Mucosa of stomach (tissue), 1 donor: ENCODE measurements around the gene TTYH2.

Source experiments
- H3K27me3 ChIP-seq: one replicate; pipeline ENCODE4 v1.7.0; 2013; ENCODE audit warnings: mild to moderate bottlenecking, low read length; ENCODE audit not compliant: control insufficient read depth, insufficient read depth
- H3K36me3 ChIP-seq: one replicate; pipeline ENCODE4 v1.7.0; 2013; ENCODE audit warnings: low read length; ENCODE audit not compliant: control insufficient read depth, insufficient read depth
- H3K4me1 ChIP-seq: one replicate; pipeline ENCODE4 v1.7.0; 2013; ENCODE audit warnings: mild to moderate bottlenecking, low read length; ENCODE audit not compliant: control insufficient read depth, insufficient read depth
- H3K4me3 ChIP-seq: one replicate; pipeline ENCODE4 v1.7.0; 2013; ENCODE audit warnings: low read length
- H3K9ac ChIP-seq: one replicate; pipeline ENCODE4 v1.7.0; 2013; ENCODE audit warnings: mild to moderate bottlenecking, low read length, moderate library complexity
- H3K9me3 ChIP-seq: one replicate; pipeline ENCODE4 v1.7.0; 2013; ENCODE audit warnings: mild to moderate bottlenecking, low read length, moderate library complexity; ENCODE audit not compliant: control insufficient read depth
- donor health status: Pancreatic carcinoma.

Gene TTYH2

DNA sequence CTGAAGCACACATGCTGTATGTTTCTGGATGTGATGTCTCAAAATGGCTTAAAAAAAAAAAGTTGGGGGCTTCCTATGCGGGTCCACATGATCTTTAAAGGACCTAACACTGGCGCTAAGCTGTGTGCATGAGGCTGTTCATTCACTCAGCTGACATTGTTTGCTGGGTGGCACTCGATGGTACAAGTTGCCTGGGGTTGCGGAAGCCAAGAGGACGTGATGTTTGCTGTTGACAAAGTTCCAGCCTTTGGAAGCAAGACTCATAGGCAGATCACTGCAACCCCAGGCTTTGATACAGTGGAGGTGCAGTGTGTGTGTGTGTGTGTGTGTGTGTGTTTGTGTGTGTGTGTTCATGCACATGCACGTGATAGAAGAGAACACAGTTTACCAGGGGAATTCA, 31.2 kb downstream of the TTYH2 start:
- H3K9ac ChIP-seq: no peak overlapping the region
- no peak overlapping the region for H3K4me3 ChIP-seq
- H3K9me3 ChIP-seq: no peaks in the 10 kb centered on the region
- H3K4me1 ChIP-seq: no peaks in the 10 kb centered on the region
- peaks cover 2% of the 10 kb centered on the region for H3K27me3 ChIP-seq
- H3K36me3 ChIP-seq: no peaks in the 10 kb centered on the region

DNA sequence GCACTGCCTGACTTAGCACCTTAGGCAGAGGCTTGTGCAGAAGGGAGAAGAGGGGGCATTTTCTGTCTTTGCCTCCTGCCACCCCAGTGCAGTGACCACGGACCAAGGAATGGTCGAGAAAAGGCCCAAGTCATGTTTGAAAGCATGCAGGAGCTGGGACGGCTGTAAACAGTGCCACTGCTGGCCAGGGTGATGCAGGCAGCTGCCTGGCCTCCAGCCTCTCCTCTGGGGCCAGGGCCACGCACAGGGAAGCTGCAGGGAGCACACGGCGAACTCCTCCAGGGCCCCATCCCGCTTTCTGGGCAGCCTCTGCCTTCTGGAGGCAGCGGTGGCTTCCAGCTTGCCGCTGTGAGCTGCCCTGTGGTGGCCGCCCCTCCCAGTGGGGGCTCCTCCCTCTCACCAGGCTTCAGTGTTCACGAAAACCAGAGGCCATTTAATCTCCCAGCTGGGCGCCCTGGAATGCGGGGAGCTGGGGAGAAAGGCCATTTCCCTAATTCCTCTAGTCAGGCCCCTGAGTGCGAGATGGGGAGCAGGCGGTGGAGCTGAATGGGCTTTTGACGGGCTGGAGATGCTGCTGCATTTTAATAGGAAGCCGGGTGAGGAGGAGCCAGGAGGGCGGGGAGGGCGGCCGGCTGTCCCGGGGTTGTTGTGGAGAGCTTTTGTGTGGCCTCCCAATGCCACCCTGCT, 31.9 kb downstream of the TTYH2 start:
- Histone ChIP-seq H3K4me1 (no peaks in the 10 kb centered on the region), H3K9ac (no peak overlapping the region)

DNA sequence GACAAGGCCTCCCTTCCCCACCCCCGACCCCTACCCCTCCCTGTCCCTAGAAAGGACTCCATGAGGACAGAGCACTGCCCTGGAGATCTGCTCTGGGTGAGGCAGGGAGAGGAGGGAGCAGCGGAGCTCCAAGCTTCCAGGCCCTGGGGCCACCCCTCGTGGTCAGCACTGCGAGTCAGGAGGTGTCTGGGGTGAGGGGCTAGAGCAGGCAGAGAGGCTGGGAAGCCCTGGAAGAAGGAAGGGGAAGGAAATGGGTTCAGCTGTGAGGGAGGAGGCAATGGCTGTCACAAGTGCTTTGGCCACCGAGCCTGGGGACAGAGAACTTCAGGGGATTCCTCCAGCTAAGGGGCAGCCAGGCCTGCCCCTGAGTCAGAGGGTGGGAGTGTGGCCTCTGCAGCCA, 32.5 kb downstream of the TTYH2 start:
- H3K9ac ChIP-seq: no peak overlapping the region
- H3K9me3 ChIP-seq: no peaks in the 10 kb centered on the region
- no peaks in the 10 kb centered on the region for H3K4me1 ChIP-seq
- no peaks in the 10 kb centered on the region for H3K36me3 ChIP-seq
- no peaks in the 10 kb centered on the region for H3K27me3 ChIP-seq
- H3K4me3 ChIP-seq: no peak overlapping the region

More for the DNA sequence above, 31.9 kb downstream of the TTYH2 start:
- Histone ChIP-seq H3K9me3 (no peaks in the 10 kb centered on the region), H3K4me3 (no peak overlapping the region), H3K27me3 (no peaks in the 10 kb centered on the region), H3K36me3 (no peaks in the 10 kb centered on the region)

DNA sequence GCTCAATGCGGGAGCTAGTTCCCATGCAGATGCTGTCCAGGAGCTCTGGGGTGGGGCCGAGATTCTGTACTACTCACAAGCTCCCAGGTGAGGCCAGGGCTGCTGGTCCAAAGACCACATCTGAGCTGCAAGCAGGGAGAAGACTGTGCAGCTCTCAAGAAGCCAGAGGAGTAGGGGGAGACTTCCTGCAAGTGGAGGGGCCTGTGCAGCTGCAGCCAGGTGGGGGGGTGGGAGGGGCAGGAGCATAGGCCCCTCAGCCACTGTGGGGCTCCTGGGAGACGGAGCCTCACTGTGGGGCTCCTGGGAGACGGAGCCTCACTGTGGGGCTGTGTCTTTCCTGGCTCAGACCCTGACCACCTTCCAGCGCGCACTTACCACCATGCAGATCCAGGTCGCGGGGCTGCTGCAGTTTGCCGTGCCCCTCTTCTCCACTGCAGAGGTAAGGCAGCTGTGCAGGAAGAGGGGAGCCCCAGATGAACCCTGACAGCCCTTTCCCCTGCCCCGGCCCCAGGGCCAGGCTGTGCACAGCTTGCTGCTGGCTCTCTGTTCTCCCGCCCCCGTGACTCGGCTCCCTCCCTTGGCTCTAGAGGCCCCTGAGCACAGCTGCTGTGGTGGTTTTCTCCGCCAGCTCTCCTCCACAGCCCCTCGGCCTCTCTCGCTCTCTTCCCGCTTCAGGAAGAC, 36.4 kb downstream of the TTYH2 start:
- no peaks in the 10 kb centered on the region for H3K36me3 ChIP-seq
- no peaks in the 10 kb centered on the region for H3K9me3 ChIP-seq
- no peaks in the 10 kb centered on the region for H3K4me1 ChIP-seq
- no peak overlapping the region for H3K9ac ChIP-seq
- H3K4me3 ChIP-seq: no peak overlapping the region
- H3K27me3 ChIP-seq: no peaks in the 10 kb centered on the region

DNA sequence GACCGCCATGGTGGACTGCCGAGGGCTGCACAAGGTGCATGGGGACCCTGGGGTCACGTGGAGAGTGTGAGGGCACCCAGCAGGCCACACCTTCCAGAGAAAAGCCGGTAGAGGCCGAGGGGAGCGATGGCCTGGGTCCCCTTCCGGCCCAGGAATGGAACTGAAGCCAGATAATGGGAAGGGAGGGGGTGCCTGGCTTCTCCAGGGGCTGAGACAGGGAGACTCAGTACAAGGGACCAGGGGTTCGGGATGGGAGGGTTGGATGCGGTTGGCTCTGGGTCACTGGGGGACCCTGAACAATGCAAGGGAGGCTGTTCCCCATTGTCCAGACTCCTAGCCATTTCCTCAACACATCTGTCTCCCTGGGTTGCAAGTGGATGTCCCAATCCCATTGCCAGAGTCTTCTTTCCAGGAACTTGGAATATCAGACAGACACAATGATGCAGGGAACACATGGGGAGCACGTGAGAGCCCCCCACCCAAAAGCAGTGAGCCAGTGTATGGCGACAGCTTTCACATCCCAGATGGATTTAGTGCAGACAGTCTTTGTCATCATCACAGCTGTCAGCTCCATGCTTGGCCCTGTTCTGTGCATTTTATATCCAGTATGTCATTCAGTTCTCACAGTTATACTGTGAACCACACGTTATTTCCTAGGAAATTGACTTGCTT, 37.1 kb downstream of the TTYH2 start:
- Histone ChIP-seq H3K36me3 (no peaks in the 10 kb centered on the region), H3K27me3 (no peaks in the 10 kb centered on the region), H3K9me3 (no peaks in the 10 kb centered on the region), H3K4me3 (no peak overlapping the region), H3K9ac (no peak overlapping the region), H3K4me1 (no peaks in the 10 kb centered on the region)

DNA sequence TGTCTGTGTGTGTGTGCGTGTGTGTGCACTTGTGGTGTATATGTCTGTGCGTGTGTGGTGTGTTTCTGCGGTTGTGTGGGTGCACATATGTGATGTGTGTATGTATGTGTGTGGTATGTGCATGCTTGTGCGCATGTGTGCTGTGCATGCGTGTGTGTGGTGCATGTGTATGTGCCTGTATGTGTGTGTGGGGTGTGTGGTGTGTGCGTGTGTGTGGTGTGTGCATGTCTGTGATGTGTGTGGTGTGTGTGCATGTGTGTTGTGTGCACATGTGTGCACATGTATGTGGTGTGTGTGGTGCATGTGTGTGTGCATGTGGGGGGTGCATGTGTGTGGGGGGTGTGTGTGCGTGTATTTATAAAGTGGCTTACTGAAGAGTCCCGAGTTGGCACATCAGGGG, 37.7 kb downstream of the TTYH2 start:
- no peaks in the 10 kb centered on the region for H3K9me3 ChIP-seq
- no peak overlapping the region for H3K9ac ChIP-seq
- no peaks in the 10 kb centered on the region for H3K4me1 ChIP-seq
- no peaks in the 10 kb centered on the region for H3K27me3 ChIP-seq
- no peaks in the 10 kb centered on the region for H3K36me3 ChIP-seq
- no peak overlapping the region for H3K4me3 ChIP-seq

DNA sequence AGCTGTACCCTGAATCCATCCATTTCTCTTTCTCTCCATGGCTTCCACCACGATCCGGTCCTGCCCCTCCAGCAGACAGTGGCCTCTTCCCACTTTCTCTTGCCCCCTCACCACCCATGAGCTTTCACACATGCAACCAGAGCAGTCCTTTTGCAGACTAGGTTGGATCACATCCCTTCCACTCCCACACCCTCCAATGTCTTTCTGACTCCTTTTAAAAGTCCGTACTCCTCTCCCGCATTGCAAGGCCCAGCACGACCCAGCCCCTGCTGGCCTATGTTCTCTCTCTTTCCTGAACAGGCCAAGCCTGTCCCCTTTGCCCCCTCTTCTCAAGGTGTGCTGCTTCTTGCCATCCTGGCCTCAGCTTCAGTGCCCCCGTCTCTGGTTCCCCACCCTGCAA, 38.2 kb downstream of the TTYH2 start:
- Histone ChIP-seq H3K36me3 (no peaks in the 10 kb centered on the region), H3K4me3 (no peak overlapping the region), H3K9ac (no peak overlapping the region), H3K4me1 (no peaks in the 10 kb centered on the region), H3K27me3 (no peaks in the 10 kb centered on the region), H3K9me3 (no peaks in the 10 kb centered on the region)

DNA sequence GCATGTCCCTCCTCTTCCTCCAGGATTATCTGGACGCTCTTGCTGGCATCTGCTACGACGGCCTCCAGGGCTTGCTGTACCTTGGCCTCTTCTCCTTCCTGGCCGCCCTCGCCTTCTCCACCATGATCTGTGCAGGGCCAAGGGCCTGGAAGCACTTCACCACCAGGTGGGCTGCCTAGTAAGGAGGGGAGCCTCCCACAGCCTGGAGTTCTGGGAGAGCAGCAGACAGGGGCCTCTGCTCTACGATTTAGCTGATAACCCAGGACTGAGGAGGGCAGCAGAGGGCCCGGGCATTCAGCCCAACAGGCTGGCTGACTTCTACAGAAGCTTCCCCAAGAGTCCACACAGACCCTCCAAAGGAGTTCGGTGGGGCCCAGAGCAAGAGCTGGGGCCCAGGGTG, 38.8 kb downstream of the TTYH2 start:
- no peaks in the 10 kb centered on the region for H3K4me1 ChIP-seq
- no peak overlapping the region for H3K4me3 ChIP-seq
- H3K9me3 ChIP-seq: no peaks in the 10 kb centered on the region
- no peaks in the 10 kb centered on the region for H3K27me3 ChIP-seq
- no peaks in the 10 kb centered on the region for H3K36me3 ChIP-seq
- no peak overlapping the region for H3K9ac ChIP-seq

GRCh38 chr17:74253036-74253435, 39.7 kb downstream of the TTYH2 start:
- Histone ChIP-seq H3K9me3 (no peaks in the 10 kb centered on the region), H3K9ac (no peak overlapping the region), H3K4me3 (no peak overlapping the region), H3K27me3 (no peaks in the 10 kb centered on the region), H3K4me1 (no peaks in the 10 kb centered on the region), H3K36me3 (no peaks in the 10 kb centered on the region)

- Histone ChIP-seq H3K9ac (no peak overlapping the region), H3K27me3 (peaks cover 3% of the 10 kb centered on the region), H3K4me3 (no peak overlapping the region), H3K9me3 (no peaks in the 10 kb centered on the region), H3K36me3 (no peaks in the 10 kb centered on the region), H3K4me1 (no peaks in the 10 kb centered on the region)
Measured at GRCh38 chr17:74257311-74257710, 43.9 kb downstream of the TTYH2 start.

DNA sequence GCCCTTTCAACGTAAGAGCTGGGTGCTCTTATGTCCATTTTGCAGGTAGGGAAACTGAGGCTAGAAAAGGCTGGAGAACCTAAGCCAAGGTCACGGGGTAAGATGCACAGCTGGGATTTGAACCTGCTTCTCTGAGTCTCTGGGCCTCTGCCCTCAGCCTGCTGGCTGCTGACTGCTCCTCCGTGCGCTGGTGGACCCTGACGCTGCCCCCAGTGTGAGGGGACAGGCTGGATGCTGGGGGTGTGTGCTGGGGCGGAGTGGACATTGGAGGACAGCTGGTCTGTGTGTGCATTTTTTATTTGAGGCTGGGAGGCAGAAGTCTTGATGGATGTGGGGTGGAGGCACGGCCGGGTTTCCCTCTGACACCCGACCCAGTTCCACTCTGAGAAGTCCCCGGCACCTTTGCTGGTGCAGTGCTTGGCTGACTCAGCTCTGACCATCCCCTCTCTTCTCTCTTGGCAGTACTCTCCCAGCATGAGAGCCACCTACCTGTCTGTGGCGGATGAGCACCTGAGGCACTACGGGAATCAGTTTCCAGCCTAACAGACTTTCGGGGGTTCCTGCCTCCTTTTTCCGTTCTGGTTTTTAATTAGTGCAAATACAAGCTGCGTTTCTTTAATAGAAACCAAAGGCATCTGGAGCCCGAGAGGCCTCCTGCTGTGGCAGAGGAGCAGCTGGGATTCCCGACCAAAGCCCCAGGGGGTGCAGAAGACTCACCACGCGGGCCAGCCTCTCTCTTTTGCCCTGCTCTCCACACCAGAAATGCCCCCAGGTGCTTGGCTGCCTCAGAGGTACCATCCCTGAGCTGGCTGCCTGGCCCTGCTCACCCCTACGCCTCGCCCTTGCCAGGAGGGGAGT, 46.5 kb downstream of the TTYH2 start:
- H3K9ac ChIP-seq: no peak overlapping the region
- H3K27me3 ChIP-seq: peaks cover 3% of the 10 kb centered on the region
- no peaks in the 10 kb centered on the region for H3K9me3 ChIP-seq
- no peaks in the 10 kb centered on the region for H3K4me1 ChIP-seq
- no peaks in the 10 kb centered on the region for H3K36me3 ChIP-seq
- H3K4me3 ChIP-seq: no peak overlapping the region

GRCh38 chr17:74260525-74260850, 47.1 kb downstream of the TTYH2 start:
- H3K27me3 ChIP-seq: peaks cover 3% of the 10 kb centered on the region
- H3K9me3 ChIP-seq: no peaks in the 10 kb centered on the region
- no peak overlapping the region for H3K9ac ChIP-seq
- H3K4me3 ChIP-seq: no peak overlapping the region
- no peaks in the 10 kb centered on the region for H3K36me3 ChIP-seq
- no peaks in the 10 kb centered on the region for H3K4me1 ChIP-seq
